HFFc6 (cell line): ENCODE data around the gene TEKT3. TPM values are rescaled to one million over a fixed set of nuclear protein-coding genes. Genes with fewer than 3 reads are reported as not detected.

Experiments
- DNase-seq: peaks from one replicate; pipeline ENCODE4 v3.0.0-alpha.2; 2018
- H3K27ac Mint-ChIP-seq: 2 replicates; pipeline ENCODE4 v1.8.0; 2020; ENCODE audit warnings: mild to moderate bottlenecking, mixed read lengths
- H3K27me3 Mint-ChIP-seq: 2 replicates; pipeline ENCODE4 v1.8.0; 2021; ENCODE audit warnings: mild to moderate bottlenecking, moderate library complexity, mixed read lengths; ENCODE audit not compliant: insufficient read depth
- H3K36me3 Mint-ChIP-seq: 2 replicates; pipeline ENCODE4 v1.8.0; 2021; ENCODE audit warnings: low read depth, mixed read lengths
- H3K4me1 Mint-ChIP-seq: 2 replicates; pipeline ENCODE4 v1.8.0; 2020; ENCODE audit warnings: low read depth, mixed read lengths
- H3K4me3 Mint-ChIP-seq: 2 replicates; pipeline ENCODE4 v1.8.0; 2020; ENCODE audit warnings: mild to moderate bottlenecking, moderate library complexity, mixed read lengths
- H3K9me3 Mint-ChIP-seq: 2 replicates; pipeline ENCODE4 v1.8.0; 2020; ENCODE audit warnings: mild to moderate bottlenecking, mixed read lengths
- total RNA-seq, 6 experiments: library from RNA; stranded (reverse); fragmentation: NEBNext Ultra II Directional; extraction: Animal tissue kit (Norgen Biotek cat#: 25700); gene quantifications; 2 replicates in 1 of 6; 3 replicates in 5 of 6; pipeline ENCODE4 v1.2.3, GENCODE V29; 2021
- TF ChIP-seq, protein P1 (sequence below): fragments of 200-600 bp; sonication (generic); IDR thresholded peaks from 2 replicates; pipeline ENCODE4 v1.5.0; 2021; ENCODE audit warnings: antibody characterized with exemption, mild to moderate bottlenecking

TEKT3 gene
- total RNA-seq, 6 experiments from 2014 or later, result not detected

DNA sequence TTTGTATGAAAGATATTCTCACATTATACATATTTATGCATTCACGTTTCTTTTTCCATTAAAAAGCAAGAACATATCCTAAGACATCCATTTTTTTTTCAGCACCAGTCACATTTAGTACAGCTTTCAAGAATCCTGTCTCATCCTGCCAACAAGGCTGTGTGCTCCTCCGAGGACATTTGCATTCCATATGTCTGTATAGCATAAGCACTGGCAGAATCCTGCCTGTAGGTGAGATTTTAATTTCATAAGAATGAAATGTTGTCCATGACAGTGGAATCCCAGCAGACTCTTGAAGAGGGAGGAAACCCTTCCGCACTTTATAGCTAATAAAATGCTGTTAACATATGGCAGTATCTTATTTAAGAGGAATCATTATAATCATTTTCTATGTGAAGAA, 73.4 kb downstream of the TEKT3 start:
- no peak for DNase-seq
- Mint-ChIP-seq H3K27ac (no peak overlapping the region), H3K4me3 (no peak overlapping the region), H3K4me1 (peaks cover 28% of the 10 kb centered on the region), H3K36me3 (no peaks in the 10 kb centered on the region), H3K27me3 (peaks cover 32% of the 10 kb centered on the region), H3K9me3 (no peaks in the 10 kb centered on the region)
- TF ChIP-seq, protein P1, sequence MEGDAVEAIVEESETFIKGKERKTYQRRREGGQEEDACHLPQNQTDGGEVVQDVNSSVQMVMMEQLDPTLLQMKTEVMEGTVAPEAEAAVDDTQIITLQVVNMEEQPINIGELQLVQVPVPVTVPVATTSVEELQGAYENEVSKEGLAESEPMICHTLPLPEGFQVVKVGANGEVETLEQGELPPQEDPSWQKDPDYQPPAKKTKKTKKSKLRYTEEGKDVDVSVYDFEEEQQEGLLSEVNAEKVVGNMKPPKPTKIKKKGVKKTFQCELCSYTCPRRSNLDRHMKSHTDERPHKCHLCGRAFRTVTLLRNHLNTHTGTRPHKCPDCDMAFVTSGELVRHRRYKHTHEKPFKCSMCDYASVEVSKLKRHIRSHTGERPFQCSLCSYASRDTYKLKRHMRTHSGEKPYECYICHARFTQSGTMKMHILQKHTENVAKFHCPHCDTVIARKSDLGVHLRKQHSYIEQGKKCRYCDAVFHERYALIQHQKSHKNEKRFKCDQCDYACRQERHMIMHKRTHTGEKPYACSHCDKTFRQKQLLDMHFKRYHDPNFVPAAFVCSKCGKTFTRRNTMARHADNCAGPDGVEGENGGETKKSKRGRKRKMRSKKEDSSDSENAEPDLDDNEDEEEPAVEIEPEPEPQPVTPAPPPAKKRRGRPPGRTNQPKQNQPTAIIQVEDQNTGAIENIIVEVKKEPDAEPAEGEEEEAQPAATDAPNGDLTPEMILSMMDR, result peak; percentile 22; the same call in 1 of the 2 replicates

DNA sequence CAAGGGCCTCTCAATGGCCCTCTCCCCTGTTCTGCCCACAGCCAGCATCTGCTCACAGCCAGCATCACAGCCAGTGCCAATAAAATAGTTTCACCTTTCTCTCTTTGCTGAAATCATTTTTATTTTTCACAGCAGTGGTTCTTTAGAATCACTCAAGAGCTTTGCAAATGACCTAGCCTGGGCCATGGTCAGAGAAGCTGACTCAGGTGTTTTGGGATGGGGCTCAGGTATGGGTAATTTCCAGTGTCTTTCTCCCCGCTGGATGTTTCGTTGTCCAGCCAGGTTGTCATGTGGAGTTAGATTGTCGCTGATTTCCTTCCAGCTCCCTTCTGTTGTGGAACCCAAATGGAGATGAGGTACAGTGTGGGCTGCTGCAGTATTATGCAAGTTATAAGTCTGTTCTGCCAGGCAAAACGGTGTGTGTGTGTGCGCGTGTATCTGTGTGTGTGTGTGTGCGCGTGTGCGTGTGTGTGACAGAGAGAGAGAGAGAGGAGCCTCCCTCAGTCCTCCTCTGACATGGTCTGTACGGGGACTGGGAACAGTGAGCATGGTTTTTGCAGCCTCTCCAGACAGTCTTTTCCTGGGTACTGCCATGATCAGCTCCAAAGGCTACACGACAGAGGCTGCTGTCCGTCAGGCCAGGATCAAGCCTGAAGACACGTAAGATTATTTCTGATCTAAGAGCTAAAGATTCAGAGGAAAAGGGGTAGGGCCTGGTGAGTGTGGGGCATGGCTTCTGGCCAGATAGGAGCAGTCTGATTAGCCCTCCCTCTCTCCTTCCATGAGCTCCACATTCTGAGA, 74.9 kb downstream of the TEKT3 start:
- Mint-ChIP-seq H3K4me3 (no peak overlapping the region), H3K9me3 (no peaks in the 10 kb centered on the region)

DNA sequence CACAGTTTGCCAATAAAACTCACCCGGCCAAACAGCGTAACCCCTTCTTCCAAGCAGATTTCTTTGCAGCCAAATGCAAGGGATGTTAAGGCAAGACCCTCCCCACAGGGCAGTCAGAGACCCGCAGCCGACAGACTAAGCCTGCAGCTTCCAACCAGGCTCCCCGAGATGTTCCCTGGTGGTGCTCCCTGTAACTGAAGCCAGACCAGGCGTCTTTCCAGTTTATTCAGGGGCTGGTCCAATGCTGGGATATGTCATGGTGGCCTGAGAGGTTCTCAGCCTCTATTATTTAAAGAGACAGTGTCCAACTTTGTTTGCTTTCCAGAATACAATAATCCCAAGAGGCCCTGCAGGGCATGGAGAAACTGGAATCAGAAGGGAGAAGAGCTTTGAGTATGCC, 76.3 kb downstream of the TEKT3 start, which contains the start of gene PMP22:
PMP22 (minus strand) TSS at position 196 of the 400 bp plus-strand sequence. CDS start 4,599 bp downstream, outside the sequence.
- Mint-ChIP-seq H3K9me3 (no peaks in the 10 kb centered on the region), H3K27ac (no peak within 1 kb of the TSS), H3K36me3 (no peaks in the 10 kb centered on the region), H3K27me3 (peaks cover 27% of the 10 kb centered on the region), H3K4me3 (no peak within 1 kb of the TSS), H3K4me1 (peaks cover 14% of the 10 kb centered on the region; the same call in 1 of the 2 replicates)
- TF ChIP-seq, protein P1, result no peak
- no peak for DNase-seq

More for the DNA sequence above, 74.9 kb downstream of the TEKT3 start:
- Mint-ChIP-seq H3K27ac (no peak overlapping the region), H3K36me3 (no peaks in the 10 kb centered on the region), H3K4me1 (peaks cover 15% of the 10 kb centered on the region), H3K27me3 (peaks cover 27% of the 10 kb centered on the region)
- no peak for DNase-seq
- TF ChIP-seq, protein P1, result no peak

DNA sequence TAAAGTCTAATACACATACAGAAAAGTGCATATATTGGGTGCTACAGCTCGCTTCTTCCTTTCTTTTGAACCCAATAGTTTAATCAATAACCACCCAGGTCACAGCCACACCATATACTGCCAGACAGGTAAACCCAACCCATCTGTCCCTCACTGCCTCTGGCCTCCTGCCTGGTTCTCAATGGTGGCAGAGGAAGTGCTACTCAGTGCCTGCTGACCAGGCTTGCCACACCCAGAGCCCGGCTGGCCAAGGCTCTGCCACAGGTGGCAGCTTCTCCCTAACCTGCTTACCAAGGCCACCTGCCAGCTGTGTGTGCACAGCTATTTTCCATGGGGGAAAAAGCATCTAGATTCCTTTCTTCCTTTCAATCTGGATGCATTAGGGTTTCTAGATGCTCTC, 76.9 kb downstream of the TEKT3 start:
- Mint-ChIP-seq H3K27me3 (peaks cover 27% of the 10 kb centered on the region), H3K9me3 (no peaks in the 10 kb centered on the region), H3K27ac (no peak overlapping the region), H3K4me3 (no peak overlapping the region), H3K36me3 (no peaks in the 10 kb centered on the region), H3K4me1 (peaks cover 19% of the 10 kb centered on the region)
- TF ChIP-seq, protein P1, result no peak
- DNase-seq, result no peak

DNA sequence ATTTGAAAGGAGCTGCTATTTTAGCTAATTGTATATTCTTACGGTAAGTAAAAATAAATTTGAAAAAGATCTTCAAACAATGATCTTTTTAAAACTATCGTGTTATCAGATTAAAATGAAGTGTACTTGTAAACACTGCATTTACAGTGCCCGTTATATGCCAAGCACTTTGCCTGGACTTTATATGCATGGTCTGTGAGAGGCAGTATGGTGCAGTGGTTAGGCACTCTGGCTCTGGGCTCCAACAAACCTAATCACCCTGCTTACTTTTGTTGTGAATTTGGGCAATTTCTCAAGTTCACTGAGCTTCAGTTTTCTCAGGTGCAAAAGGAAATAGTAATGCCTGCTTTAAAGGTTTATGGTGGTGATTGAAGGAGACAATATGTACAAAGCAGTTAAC, 77.7 kb downstream of the TEKT3 start:
- TF ChIP-seq, protein P1, result no peak
- Mint-ChIP-seq H3K4me3 (peak overlapping the region; percentile 91), H3K4me1 (peaks cover 27% of the 10 kb centered on the region), H3K27ac (no peak overlapping the region), H3K36me3 (peaks cover 7% of the 10 kb centered on the region; the same call in 1 of the 2 replicates), H3K9me3 (no peaks in the 10 kb centered on the region), H3K27me3 (peaks cover 23% of the 10 kb centered on the region)
- no peak for DNase-seq
